Hepatic stellate cell (primary cell): ENCODE data around the gene WDR72.

Experiments
- DNase-seq: peaks from one replicate; pipeline ENCODE4 v3.0.0; 2011; ENCODE audit warnings: low spot score

WDR72 gene

DNA sequence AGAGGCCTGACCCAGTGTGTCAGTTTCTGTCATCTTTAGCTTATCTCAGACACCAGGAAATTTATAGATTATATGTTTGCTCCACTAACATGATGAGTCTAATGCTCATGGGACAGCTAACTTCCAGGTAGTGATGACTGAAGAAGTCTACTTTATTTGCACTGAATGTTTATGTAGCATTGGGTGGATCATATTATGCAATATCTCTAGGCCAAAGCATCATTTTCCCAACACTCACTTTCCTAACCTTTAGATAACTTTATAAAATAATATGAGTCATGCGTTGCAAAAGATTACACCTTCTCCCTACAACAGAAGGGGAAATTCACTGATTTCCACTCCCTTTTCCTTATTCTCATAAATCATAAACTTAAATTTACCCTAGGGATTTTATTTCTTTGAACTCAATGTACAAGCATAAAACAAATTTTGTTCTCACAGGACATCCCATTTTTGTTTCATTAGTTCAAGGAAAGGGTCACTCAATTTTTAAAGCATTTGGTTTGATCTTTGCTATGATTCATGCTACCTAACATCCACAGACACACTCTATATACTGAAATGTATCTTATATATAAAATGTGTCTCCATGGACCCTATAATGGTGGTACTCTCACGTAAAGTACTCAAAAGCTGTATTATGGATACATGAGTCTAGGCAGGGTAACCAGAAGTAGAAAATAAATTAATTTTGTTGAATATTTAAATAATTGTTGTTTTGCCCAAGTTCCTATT, 225.2 kb downstream of the WDR72 start:
- no peak for DNase-seq

DNA sequence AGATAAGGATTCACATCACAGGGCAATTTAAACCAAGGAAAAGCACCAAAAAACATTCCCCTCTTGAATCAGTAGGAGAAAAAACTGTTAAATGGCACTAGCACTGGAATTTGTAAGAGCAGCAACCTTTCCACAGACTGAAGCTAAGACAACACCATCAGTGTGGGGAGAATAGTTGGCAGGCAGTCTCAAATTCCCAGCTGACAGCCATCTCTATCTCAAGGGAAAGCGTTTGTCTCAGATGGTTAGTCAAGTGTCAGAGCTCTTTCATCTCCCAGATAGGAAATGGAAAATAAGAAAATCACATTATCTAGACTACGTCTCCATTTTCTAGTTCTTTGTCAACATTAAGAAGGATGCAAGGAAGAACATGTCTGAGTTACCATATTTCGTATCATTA, 228.7 kb downstream of the WDR72 start:
- no peak for DNase-seq

DNA sequence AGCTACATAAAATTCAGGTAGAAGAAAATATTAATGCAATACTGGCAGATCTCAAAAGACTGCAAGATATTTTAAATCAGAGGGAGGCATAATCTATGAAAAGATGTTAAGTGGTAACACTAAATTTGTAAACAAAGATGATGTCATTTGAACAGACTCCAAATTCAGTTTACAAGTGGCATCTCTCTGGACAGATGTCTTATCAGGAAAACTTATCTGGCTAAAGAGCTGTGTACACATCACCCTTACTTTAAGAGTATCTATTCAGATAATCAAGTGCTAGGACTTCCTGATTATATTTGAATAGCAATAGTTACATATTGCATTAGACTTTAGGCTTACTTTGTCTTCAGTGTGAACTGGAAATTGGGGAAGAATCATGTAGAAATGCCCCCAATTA, 231.5 kb downstream of the WDR72 start:
- DNase-seq = no peak

DNA sequence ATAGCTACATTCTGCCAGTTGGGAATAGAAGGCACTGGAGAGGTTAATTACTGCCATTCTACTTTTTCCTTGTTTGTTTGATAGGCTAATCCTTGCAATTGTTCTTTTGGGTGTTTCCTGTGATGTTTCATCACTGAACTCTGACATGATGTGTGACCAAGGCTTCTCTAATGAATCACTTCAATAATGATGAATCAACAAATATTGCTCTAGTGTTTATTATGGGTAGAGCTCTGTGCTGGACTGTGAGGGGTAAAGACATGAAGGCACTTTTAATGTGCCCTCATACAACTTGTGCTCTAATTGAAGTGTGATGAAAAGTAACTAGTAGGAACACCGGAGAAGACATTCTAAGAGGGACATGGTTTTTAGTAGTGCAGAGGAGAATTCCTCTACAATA, 233.6 kb downstream of the WDR72 start:
- no peak for DNase-seq

DNA sequence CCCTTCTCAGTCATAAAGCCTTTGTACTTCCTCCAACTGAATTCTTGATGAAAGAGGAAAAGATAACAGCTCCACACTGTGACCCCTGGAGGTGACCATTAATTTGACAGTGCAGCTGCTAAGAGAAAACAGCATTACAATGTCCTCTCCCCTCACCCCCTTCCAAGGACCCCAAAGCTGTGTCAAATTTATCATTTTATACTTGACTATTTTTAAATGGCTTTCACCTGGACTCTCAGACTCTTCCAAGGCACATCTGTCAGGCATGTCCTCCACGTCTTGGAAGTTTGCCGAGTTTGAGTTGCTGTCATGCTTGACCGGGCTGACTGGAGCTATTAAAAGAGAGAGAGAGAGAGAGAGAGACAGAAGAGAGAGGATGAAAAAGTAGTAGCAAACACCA, 236.5 kb downstream of the WDR72 start:
- no peak for DNase-seq

DNA sequence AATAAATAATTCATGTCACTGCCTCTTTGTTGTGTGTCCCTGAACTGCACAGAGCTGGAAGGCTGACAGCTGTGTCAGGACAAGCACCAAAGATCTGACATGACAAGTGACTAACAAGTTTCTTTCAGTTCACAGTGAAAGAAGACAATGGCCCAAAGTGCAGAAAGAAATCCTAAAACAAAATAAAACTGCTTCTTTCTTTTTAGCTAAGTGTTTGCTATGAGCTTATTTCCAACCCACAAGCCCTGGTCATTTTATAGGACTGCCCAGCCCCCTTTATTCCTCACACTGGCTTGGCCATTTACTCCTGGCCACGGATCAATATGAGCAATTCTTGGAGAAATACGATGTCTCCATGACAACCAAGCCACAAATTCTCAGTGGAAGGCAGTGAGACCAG, 238.5 kb downstream of the WDR72 start:
- no peak for DNase-seq

DNA sequence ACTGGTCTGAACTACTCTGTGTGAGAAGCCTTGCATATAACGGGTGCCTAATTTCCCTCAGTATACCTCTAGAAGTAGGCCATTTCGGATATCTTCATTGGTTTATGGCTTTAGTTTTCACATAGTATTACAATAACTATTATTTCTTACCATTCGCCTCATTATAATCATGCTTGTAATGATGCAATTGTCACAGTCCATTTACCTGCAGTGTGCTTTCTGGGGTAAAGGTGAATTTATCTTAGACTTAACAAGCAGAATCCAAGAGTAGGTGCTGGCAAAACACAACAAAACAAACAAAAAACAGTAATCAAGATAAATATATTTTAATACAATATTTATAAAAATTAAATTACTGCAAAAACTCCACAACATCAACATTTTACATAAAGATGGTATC, 246.0 kb downstream of the WDR72 start:
- DNase-seq = no peak

DNA sequence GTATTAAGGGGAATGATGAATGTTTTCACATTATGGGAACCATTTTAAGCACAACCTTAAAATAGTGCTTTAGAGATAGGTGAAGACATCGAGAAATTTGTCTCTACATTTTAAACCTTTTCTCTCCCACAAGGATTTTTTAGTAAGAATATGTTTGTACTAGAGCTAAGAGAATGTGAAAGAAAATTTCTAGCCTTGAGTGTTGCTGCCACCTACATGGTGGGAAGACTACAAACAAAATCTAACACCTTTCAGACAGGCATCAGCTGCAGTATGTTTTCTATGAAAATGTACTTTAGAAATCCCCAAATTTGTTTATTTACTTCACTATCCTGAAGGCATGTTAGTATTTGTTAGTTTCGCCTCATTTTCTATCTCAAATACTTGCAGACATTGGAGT, 247.4 kb downstream of the WDR72 start:
- DNase-seq = no peak

DNA sequence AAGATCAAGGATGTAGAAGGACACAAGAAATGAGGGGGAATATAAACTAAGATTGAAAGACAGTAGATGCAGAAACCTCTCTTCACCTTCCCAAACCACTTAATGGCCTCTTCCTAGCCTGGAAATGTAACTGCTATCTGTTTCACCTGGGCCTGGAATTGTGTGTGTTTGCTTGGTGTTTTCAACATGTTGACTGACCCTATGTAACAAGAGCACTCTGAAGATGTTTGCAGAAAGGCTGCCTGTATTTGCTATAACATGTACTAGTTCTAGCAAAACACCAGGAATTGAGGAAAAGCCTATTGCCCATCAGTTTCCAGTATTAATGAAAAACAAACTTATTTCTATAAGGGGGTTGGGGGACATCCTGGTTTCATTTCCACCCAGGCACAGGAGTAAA, 248.3 kb downstream of the WDR72 start:
- no peak for DNase-seq

DNA sequence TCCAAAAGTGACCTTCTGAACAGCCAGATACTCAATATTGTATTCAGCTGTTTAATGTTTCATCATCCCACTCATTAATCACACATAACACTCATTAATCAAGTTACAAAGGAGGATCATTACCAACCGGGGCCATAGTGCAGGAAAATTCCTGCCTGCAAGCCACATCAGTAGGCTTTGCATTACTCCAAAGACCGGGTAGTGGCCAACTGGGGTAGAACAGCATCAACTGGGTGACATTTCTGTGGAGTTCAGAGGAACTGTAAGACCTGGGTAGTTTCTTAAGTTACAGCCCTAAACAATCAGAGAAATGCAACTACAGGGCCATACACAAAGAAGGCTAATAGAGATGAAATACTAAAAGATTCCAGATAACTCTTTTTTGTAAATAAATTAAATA, 253.1 kb downstream of the WDR72 start:
- no peak for DNase-seq

DNA sequence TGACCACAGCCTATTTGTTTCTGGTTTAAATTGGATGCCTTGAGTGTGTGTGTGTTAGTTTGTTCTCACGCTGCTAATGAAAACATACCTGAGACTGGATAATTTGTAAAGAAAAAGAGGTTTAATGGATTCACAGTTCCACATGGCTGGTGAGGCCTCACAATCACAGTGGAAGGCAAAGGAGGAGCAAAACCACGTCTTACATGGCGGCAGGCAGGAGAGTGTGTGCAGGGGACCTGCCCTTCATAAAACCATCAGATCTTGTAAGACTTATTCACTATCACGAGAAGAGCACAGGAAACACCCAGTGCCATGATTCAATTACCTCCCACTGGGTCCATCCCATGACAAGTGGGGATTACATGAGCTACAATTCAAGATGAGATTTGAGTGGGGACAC, 260.5 kb downstream of the WDR72 start:
- no peak for DNase-seq

DNA sequence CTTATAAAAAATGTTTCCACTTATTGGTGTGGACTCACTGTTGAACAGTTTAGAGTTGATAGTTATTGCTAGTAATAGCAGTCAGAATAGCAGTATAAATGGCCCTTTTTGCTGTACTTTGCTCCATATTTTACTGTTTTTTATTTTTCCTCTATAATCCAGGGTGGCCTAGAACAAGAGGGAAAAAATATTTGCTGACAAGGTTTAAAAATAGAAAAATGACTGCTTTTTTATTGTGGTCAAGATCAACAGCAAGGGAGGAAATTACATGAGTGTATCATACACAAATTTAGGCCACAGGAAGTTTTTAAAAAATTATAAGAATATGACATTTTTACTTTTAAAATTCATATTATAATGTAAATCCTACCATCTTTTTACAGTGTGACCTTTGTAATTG, 269.1 kb downstream of the WDR72 start:
- no peak for DNase-seq

DNA sequence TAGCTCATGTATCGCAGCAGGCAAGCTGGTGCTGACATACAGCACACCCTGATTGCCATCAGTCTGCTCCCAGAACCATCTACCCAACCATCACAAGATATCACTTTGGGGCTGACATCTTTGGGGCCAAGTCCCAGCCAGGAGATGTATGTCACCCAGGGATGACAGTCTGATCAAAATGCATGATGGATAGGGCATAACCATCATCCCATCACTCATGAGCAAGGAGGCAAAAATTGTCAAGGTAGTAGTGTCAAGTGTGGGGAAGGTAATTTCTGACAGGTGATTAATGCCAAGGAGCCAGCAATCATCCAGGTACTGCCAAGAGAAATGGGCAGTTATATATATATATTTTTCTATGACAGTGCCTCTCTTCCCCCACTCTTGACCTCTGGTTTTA, 277.4 kb downstream of the WDR72 start:
- DNase-seq = no peak

DNA sequence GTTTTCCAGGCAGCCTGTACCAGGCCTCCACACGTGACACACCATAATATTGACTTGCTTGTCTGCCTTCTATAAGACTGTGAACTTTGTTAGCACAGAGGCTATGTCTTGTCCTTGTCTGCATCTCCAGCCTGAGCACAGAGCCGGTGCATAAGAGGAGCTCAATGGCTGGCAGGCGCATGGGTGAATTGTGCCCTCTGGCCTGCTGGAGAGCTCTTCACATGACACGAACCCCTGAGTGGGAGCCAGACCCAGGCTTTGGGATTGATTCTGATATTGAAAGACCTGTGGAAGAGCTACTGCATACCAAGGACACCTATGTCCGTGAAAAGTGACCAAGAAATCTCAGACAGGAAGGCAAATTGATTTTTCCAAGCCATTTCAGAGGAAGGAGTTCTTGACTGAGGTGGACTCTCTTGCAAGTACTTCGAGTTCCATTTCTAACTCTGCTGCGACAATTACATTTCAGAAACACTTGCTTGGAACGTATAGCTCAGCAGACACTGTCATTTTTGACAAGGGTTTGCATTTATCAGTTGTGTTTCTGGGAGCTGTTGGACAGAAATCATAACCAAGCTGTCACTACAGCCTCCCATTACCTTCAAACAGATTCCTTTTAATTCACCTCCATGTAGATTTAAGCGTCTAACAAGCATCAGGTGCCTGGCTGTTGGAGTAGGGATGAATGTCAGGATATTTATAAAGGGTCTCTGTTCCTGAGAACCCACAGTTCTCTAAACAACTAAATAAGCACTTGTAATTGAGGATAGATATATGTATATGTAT, 281.3 kb downstream of the WDR72 start:
- DNase-seq = no peak

DNA sequence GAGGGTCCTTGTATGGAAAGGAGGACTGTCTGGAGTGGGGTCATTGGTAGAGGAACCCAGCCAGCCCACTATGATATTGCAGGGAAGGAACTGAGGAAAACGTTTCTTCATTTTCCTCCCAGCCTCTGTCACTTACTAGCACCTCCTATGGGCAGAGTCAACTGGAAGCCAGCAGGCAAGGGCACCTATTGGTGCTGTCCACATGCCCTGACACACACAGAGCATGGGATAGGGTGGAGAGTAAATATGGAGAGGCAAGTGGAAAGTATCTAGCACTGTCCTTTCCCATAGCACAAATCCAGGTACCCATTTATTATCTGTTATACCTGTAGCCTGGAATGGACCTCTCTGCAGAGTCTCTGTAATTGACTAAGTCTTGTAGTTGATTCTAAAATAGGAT, 285.6 kb downstream of the WDR72 start:
- no peak for DNase-seq

DNA sequence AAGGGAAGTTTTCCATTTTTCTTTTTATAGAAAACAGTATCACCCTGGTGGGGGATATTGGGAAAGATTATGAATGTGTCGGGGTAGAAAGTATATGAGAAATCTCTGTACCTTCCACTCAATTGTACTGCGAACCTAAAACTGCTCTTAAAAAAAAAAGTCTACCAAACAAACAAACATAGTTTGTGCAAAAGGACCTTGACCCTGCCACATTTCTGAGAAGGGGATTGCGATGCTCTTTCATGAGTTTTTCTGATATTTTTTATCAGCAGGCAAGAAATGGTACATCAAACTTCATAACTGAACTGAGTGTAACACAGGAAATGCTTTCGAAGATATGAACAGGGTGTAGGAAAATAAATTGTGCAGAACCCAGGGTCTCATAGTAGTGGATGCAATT, 286.0 kb downstream of the WDR72 start:
- DNase-seq = no peak

DNA sequence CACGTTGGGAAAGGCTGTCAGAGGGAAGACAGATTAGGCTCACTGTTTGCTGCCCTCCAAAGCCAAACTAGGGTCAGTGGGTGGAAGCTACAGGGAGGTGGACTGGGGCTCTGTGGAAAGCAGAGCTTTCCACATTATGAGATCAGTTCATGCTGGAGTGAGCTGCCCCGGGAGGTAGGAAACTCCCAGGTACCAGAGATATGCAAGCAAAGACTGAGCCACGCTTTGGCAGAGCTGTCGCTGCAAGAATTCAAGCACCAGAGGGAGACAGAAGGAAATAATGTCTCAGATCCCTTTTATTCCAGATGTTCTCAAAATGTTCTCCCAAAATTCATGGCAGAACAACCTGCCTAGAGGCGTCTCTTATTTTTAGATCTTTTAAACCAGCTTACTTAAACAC, 286.6 kb downstream of the WDR72 start:
- no peak for DNase-seq

DNA sequence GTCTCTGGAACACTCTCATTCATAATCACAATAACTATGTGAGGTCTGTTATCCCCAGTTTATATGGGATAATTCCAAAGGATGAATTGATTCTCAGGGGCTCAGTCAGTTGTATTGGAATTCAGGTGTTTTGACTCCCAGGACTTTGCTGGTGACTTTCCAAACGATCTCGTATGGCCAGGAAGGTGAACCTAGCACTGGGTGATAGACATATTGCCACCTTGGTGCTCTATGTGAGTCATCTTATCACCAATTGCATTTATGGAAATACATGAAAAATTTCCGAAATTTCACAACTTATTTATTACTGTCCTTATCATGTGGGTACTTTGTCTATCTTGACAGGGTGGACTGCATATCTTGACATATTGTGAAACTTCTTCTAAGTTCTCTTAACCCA, 287.3 kb downstream of the WDR72 start:
- no peak for DNase-seq

DNA sequence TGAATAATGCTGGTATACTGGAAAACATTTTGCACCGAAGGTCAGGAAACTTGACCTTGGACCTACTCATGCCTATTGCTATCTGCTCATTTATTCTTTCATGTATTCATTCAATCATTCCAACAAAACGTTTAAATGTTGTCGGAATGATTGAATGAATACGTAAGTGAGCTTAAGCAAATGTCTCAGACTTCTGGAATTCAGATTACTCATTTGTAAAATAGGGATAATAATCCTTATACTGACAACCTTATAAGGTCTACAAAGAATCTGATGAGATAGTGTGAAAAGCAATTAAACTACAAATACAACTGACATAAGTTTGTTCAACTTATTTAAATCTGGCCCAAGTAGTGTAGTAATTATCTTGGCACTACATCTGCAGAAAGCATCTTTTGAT, 288.7 kb downstream of the WDR72 start:
- no peak for DNase-seq

DNA sequence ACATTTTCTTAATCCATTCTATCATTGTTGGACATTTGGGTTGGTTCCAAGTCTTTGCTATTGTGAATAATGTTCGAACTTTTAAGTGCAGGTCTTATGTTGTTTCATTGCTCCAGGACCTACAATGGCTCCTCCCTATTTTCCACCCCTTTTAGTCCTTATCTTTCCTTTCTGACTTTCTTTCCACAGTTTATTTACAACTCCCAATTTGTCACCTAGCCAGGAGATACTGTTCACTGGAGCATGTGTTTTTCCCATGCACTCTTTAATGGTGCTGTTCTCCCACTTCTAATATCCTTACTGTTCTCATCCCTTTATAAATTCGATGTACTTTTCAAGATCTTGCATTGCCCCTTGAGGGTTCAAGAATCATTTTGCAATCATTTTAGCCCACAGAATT, 290.0 kb downstream of the WDR72 start:
- DNase-seq = no peak
